Stimulated activated CD4-positive, alpha-beta T cell treated with anti-CD3 and anti-CD28 coated beads, Interleukin-2, amount 100 ng/mL, for 48 hours (primary cell): Measurements from ENCODE around the gene RUFY4.

Source experiments
- DNase-seq, 2 donors: peaks; one replicate each; pipeline ENCODE4 v3.0.0-alpha.2; 2020

Gene RUFY4

GRCh38 chr2:218063896-218064295 is 5.2 kb upstream of the RUFY4 start:
- DNase-seq, result no peak

GRCh38 chr2:218065239-218066006 is 3.6 kb upstream of the RUFY4 start:
- no peak for DNase-seq

- no peak for DNase-seq
Measured at GRCh38 chr2:218066926-218067515, 2.0 kb upstream of the RUFY4 start.

GRCh38 chr2:218067523-218067922 is 1.5 kb upstream of the RUFY4 start:
- DNase-seq, result no peak

GRCh38 chr2:218069606-218070300 is 700 bp downstream of the RUFY4 start:
- no peak for DNase-seq

- no peak for DNase-seq
Measured at GRCh38 chr2:218070587-218070986, 1.5 kb downstream of the RUFY4 start.

GRCh38 chr2:218071218-218071937 is 2.3 kb downstream of the RUFY4 start:
- DNase-seq, result no peak

GRCh38 chr2:218072002-218072401 is 2.9 kb downstream of the RUFY4 start:
- DNase-seq, result no peak

GRCh38 chr2:218072478-218073024 is 3.5 kb downstream of the RUFY4 start:
- DNase-seq, result no peak

- DNase-seq, result no peak
Measured at GRCh38 chr2:218073185-218073584, 4.1 kb downstream of the RUFY4 start.

GRCh38 chr2:218074031-218074430 is 5.0 kb downstream of the RUFY4 start:
- DNase-seq, result peak in 1 of 2 donors; percentile 17

GRCh38 chr2:218075975-218076811 is 7.1 kb downstream of the RUFY4 start:
- no peak for DNase-seq

GRCh38 chr2:218077464-218078216 is 8.6 kb downstream of the RUFY4 start:
- no peak for DNase-seq

- DNase-seq, result no peak
Measured at GRCh38 chr2:218079943-218080913, 11.2 kb downstream of the RUFY4 start.

GRCh38 chr2:218081063-218081462 is 12.0 kb downstream of the RUFY4 start:
- no peak for DNase-seq

- no peak for DNase-seq
Measured at GRCh38 chr2:218081695-218082094, 12.6 kb downstream of the RUFY4 start.

GRCh38 chr2:218082586-218083351 is 13.7 kb downstream of the RUFY4 start:
- DNase-seq, result no peak

GRCh38 chr2:218083352-218083676 is 14.3 kb downstream of the RUFY4 start:
- no peak for DNase-seq

- no peak for DNase-seq
Measured at GRCh38 chr2:218086478-218086877, 17.4 kb downstream of the RUFY4 start.
